ENCODE measurements around the gene BEX2.

Gene BEX2

DNA sequence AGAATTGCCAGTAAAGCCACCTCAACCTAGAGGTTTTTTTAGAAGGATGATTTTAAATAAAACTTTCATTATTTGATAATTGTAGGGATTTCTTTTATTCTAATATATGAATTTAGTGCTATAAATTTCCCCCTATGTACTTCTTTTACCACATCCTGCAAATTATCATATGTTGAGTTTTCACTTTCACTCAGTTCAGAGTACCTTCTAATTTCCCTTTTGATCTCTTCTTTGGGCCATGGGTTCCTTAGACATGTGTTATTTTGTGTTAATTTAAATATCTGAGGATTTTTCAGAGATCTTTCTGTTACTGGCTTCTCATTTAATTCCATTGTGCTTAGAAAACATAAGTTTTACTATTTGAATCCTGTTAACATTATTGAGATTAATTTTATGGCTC is 6.1 kb downstream of the BEX2 start:
- no peaks in the 10 kb centered on the region for H3K9me3 Mint-ChIP-seq
- H3K27me3 Mint-ChIP-seq = no peaks in the 10 kb centered on the region
- H3K36me3 Mint-ChIP-seq = peaks cover 2% of the 10 kb centered on the region
- H3K4me3 Mint-ChIP-seq = no peak overlapping the region
- H3K27ac Mint-ChIP-seq = no peak overlapping the region
- H3K4me1 Mint-ChIP-seq = peaks cover 23% of the 10 kb centered on the region

DNA sequence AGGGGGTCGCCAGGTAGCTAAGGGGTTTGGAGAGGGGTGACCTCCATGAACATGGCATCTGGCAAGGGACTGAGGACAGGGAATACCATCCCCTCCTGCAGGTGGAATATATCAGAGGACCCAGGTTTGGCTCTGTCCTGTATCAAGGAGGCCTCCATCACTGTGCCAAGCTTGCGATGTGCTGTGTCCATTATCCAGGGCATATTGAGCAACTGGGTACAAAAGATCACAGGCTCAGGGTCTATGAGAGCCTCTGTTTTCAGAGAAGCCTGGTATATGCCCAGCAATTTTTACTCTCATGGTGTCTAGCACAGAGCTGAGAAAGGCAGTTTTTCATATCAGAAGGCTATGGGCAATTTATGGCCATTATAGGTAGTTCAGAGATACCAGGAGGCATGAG is 17.7 kb downstream of the BEX2 start:
- no peak overlapping the region for H3K27ac Mint-ChIP-seq

DNA sequence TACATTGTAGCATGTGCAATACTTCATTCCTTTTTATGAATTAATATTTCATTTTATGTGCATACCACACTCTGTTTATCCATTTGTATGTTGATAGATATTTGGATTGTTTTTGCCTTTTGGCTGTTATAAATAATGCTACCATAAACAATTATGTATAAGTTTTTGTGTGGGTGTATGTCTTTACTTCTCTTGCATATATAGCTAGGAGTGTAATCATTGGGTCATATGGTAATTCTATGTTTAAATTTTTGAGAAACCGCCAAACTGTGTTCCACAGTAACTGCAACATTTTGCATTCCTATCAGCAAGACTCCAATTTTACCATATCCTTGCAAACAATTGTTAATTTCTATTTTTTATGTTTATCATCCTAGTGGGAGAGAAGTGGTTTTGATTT is 31.2 kb downstream of the BEX2 start:
- no peaks in the 10 kb centered on the region for H3K9me3 Mint-ChIP-seq
- H3K27ac Mint-ChIP-seq = no peak overlapping the region
- no peak overlapping the region for H3K4me3 Mint-ChIP-seq
- H3K36me3 Mint-ChIP-seq = no peaks in the 10 kb centered on the region
- H3K4me1 Mint-ChIP-seq = peaks cover 9% of the 10 kb centered on the region
- H3K27me3 Mint-ChIP-seq = peaks cover 21% of the 10 kb centered on the region

More for the DNA sequence above, 17.7 kb downstream of the BEX2 start:
- Mint-ChIP-seq H3K4me1 (no peaks in the 10 kb centered on the region), H3K27me3 (peaks cover 2% of the 10 kb centered on the region), H3K9me3 (no peaks in the 10 kb centered on the region), H3K36me3 (no peaks in the 10 kb centered on the region), H3K4me3 (no peak overlapping the region)

DNA sequence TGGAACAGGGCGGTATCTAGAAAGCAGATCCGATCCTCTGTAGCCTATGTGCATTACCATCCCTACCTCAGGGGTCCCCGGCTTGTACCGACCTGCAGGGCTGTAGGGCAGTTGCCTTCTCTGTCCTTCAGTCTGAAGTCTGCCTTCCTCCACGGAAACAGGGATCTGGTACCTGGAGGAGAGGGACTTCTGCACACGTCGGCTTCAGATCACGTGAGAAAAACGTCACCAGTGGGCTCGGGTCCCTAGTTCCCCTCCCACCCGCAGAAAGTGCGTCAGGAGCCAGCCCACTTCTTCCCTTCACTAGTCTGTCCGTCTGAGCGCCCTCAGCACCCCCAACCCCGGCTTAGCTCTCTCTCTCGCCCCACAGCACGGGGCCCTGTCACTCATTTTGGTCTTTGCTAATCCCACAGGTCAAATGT is 34.2 kb downstream of the BEX2 start, which contains the start of gene TCEAL5:
TSS of gene TCEAL5 (minus strand) at position 170 of the 422 bp plus-strand sequence. CDS start 2,187 bp downstream, outside the sequence.
- H3K36me3 Mint-ChIP-seq = no peaks in the 10 kb centered on the region
- H3K9me3 Mint-ChIP-seq = no peaks in the 10 kb centered on the region
- H3K4me1 Mint-ChIP-seq = peaks cover 9% of the 10 kb centered on the region
- H3K27me3 Mint-ChIP-seq = peaks cover 23% of the 10 kb centered on the region
- H3K27ac Mint-ChIP-seq = no peak within 1 kb of the TSS
- H3K4me3 Mint-ChIP-seq = peak within 1 kb of the TSS; percentile 56

DNA sequence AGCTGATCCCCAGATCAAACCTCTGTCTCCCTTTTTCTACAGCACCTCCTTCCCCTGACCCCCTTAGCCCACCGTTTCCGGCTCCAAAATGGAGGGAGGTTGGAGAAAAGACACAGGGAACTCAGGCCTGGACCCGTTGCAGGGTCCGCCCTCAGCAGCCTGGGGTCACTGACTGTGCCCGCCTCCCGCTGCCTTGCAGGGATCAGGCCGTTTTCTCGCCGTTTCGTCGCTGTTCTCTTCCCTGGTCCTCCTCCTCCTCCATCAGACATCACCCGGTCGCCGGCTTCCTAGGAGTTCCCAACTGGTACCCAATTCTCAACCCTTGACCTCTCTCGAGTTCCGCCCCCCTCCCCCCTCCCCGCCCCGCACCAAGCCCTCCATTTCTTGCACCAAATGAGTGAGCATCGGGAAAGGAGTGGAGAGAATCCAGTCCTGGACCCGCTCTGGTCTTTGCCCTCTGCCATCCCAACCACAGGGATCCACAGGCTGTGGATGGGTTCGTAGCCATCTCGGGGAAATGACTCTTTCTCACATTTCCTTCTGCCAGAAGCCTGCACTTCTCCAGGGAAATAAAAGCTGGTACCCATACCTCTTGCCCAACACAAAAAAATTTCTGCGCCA is 34.7 kb downstream of the BEX2 start:
- Mint-ChIP-seq H3K9me3 (no peaks in the 10 kb centered on the region), H3K4me1 (peaks cover 9% of the 10 kb centered on the region), H3K27ac (no peak overlapping the region), H3K4me3 (no peak overlapping the region), H3K36me3 (no peaks in the 10 kb centered on the region), H3K27me3 (peaks cover 23% of the 10 kb centered on the region)

DNA sequence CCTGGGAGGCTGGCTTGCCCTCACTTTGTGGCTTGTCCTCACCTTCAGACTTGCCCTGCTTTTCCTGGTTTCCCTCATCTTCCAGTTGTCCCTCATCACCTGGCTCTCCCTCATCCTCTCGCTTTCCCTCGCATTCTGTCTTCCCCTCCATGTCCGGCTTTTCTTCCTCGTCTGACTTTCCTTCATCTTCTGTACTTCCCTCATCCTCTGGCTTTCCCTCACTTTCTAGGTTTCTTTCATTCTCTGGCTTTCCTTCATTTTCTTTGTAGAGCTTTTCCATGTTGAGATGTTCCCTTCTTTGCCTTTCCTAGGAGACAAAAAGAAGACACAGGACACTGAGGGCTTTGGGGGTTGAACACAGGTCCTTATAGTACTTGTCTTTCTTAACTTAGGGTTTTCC is 36.5 kb downstream of the BEX2 start:
- H3K4me1 Mint-ChIP-seq = peaks cover 9% of the 10 kb centered on the region
- H3K4me3 Mint-ChIP-seq = no peak overlapping the region
- H3K9me3 Mint-ChIP-seq = no peaks in the 10 kb centered on the region
- H3K36me3 Mint-ChIP-seq = no peaks in the 10 kb centered on the region
- no peak overlapping the region for H3K27ac Mint-ChIP-seq
- peaks cover 18% of the 10 kb centered on the region for H3K27me3 Mint-ChIP-seq

All from activated naive CD4-positive, alpha-beta T cell treated with anti-CD3 and anti-CD28 coated beads, Interleukin-2, amount 50 U/mL, for 24 hours (primary cell).